Breast epithelium (tissue), 4 donors: ENCODE measurements around the gene DAPK1. TPM values are rescaled to one million over a fixed set of nuclear protein-coding genes. Genes with fewer than 3 reads are reported as not detected.
"Not testable (repeated sequence)": the region's sequence is repeated elsewhere in the genome, so short reads cannot be mapped to it uniquely, and the experiment has no call there.

Experiments
- DNase-seq, 2 donors: peaks; one replicate each; pipeline ENCODE4 v3.0.0-alpha.2; 2019; ENCODE audit warnings: low spot score in 2 of 2
- H3K27ac ChIP-seq, 2 donors: fragments of 200-600 bp; sonication (generic) in 1 of 2; one replicate each; pipeline ENCODE4 v1.5.1; 2016 to 2019; ENCODE audit warnings: mild to moderate bottlenecking in 1 of 2
- H3K27me3 ChIP-seq, 2 donors: fragments of 200-600 bp; sonication (generic) in 1 of 2; one replicate each; pipeline versions ENCODE4 v1.5.1 to v1.6.0; 2017 to 2019; ENCODE audit warnings: control low read depth in 1 of 2, mild to moderate bottlenecking in 1 of 2
- H3K36me3 ChIP-seq: fragments of 200-600 bp; one replicate; pipeline ENCODE4 v1.5.1; 2019
- H3K4me1 ChIP-seq, 2 donors: fragments of 200-600 bp; sonication (generic); one replicate each; pipeline ENCODE4 v1.5.1; 2016 to 2019; ENCODE audit warnings: control low read depth in 1 of 2
- H3K4me3 ChIP-seq, 3 donors: fragments of 200-600 bp; sonication (generic); 1 replicate in 2 of 3; 2 replicates in 1 of 3; pipeline ENCODE4 v1.5.1; 2016 to 2019; ENCODE audit warnings: mild to moderate bottlenecking in 3 of 3, moderate library complexity in 2 of 3
- H3K9me3 ChIP-seq, 2 donors: fragments of 200-600 bp; sonication (generic) in 1 of 2; one replicate each; pipeline ENCODE4 v1.5.1; 2016 to 2019; ENCODE audit warnings: control low read depth in 1 of 2
- POLR2A ChIP-seq: fragments of 450-650 bp; IDR thresholded peaks from one replicate; pipeline ENCODE4 v1.6.1; 2016; ENCODE audit warnings: antibody characterized with exemption, mild to moderate bottlenecking, moderate library complexity
- POLR2AphosphoS5 ChIP-seq, 3 donors: sonication (generic); formaldehyde crosslinking; IDR thresholded peaks; one replicate each; pipeline ENCODE4 v1.6.1; 2017; ENCODE audit warnings: antibody characterized with exemption in 3 of 3
- intact Hi-C: fragments of 100-400 bp; cut with DNase I; formaldehyde crosslinking; loops from one replicate; pipeline ENCODE4 v1.15.1; 2023; ENCODE audit warnings: low total_unique reads
- total RNA-seq, 3 donors: library from RNA; depleted of rRNA; stranded (reverse); fragments of >200 nt; gene quantifications; one replicate each; pipeline ENCODE4 v1.1.0, GENCODE V29; 2016
- TF ChIP-seq, protein P1 (sequence below), 3 donors: fragments of 450-650 bp; IDR thresholded peaks; one replicate each; pipeline ENCODE4 v1.5.1; 2016 to 2017; ENCODE audit warnings: antibody characterized with exemption in 3 of 3, mild to moderate bottlenecking in 3 of 3, moderate library complexity in 3 of 3

Gene DAPK1
- total RNA-seq, 3 donors from 2014 or later: 14.7 to 42.6 (median 34.5) TPM

DNA sequence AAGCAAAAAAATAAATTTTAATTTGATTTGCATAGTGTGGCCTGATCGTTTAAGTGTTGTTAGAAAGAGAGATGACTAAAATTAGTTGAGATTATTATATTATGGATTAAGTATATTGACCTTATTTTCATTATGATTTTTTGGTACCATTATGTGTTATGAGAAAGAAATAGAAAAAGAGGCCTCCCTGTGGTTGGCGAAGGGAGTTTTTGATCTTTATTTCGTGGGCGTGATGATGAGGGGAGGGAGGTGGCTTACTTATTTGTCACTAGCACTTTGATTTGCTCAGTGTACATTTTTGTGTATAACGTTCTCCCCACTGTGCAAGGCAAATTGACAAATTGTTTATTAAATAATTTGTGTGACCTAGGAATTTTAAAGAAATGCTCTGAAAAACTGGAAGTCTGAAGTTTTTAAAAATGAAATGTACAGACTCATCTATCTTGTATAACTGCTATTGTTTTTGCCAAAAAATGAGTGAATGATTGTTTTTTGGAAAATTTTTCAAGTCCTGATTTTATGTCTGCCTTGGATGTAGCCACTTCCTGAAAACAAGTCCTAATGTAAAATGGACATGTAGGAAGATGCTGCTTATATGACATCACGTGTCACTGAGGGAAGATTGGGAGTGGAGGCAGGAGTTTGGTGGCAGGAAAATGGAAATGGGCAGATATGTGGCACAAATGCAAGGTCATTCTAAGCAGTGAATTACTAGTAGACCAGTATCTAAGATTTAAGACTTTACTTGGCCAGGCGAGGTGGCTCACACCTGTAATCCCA is 3.0 kb downstream of the DAPK1 start:
- TF ChIP-seq POLR2AphosphoS5 (IDR thresholded peaks at IDR 0.05) (no peak), POLR2A (no peak)
- TF ChIP-seq, protein P1, sequence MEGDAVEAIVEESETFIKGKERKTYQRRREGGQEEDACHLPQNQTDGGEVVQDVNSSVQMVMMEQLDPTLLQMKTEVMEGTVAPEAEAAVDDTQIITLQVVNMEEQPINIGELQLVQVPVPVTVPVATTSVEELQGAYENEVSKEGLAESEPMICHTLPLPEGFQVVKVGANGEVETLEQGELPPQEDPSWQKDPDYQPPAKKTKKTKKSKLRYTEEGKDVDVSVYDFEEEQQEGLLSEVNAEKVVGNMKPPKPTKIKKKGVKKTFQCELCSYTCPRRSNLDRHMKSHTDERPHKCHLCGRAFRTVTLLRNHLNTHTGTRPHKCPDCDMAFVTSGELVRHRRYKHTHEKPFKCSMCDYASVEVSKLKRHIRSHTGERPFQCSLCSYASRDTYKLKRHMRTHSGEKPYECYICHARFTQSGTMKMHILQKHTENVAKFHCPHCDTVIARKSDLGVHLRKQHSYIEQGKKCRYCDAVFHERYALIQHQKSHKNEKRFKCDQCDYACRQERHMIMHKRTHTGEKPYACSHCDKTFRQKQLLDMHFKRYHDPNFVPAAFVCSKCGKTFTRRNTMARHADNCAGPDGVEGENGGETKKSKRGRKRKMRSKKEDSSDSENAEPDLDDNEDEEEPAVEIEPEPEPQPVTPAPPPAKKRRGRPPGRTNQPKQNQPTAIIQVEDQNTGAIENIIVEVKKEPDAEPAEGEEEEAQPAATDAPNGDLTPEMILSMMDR (IDR thresholded peaks at IDR 0.05): no peak
- H3K27ac ChIP-seq: no peak overlapping the region
- H3K36me3 ChIP-seq: no peaks in the 10 kb centered on the region
- intact Hi-C loops: no loop called here
- peaks cover 7 to 8% of the 10 kb centered on the region in 2 donors for H3K4me1 ChIP-seq
- no peak overlapping the region for H3K4me3 ChIP-seq
- H3K27me3 ChIP-seq: peaks cover 0 to 27% of the 10 kb centered on the region in 2 donors
- DNase-seq: no peak
- no peaks in the 10 kb centered on the region for H3K9me3 ChIP-seq

DNA sequence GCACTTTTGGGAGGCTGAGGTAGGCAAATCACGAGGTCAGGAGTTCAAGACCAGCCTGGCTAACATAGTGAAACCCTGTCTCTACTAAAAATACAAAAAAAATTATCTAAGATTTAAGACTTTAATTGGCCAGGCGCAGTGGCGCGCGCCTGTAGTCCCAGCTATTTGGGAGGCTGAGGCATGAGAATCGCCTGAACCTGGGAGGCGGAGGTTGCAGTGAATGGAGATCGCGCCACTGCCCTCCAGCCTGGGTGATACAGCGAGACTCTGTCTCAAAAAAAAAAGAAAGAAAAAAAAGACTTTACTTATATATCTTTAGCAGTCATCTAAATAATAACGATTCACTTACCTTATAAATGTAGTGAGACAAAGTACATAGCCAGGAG is 3.6 kb downstream of the DAPK1 start:
- H3K36me3 ChIP-seq, H3K4me3 ChIP-seq, DNase-seq, intact Hi-C loops, H3K27ac ChIP-seq, H3K4me1 ChIP-seq, H3K9me3 ChIP-seq: not testable (repeated sequence)
- H3K27me3 ChIP-seq: peaks cover 0 to 27% of the 10 kb centered on the region in 2 donors

DNA sequence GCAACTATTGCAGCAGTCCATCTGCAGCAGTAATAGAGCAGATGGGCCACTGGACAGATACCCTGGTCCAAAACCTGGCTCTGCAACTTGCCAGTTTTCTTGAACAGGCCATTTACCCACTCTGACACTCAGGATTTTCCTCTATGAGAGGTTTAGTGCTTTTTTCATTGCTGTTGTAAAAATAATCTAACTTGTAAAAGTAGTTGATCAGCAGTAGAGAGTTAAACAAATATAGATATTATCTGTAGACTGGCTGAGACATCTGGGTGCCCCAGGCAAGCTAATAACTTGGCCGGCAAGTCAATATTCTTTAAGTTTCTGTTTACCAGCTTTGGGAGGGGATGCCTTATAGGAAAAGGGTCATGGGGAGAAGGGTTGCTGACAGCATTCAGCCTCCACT is 4.1 kb downstream of the DAPK1 start:
- TF ChIP-seq, protein P1 (IDR thresholded peaks at IDR 0.05): no peak
- TF ChIP-seq POLR2A (no peak), POLR2AphosphoS5 (IDR thresholded peaks at IDR 0.05) (no peak)
- Histone ChIP-seq H3K36me3 (no peaks in the 10 kb centered on the region), H3K27me3 (peaks cover 0 to 24% of the 10 kb centered on the region in 2 donors), H3K9me3 (no peaks in the 10 kb centered on the region), H3K4me3 (no peak overlapping the region), H3K27ac (no peak overlapping the region), H3K4me1 (peaks cover 7 to 8% of the 10 kb centered on the region in 2 donors)
- intact Hi-C loops: no loop called here
- no peak for DNase-seq

DNA sequence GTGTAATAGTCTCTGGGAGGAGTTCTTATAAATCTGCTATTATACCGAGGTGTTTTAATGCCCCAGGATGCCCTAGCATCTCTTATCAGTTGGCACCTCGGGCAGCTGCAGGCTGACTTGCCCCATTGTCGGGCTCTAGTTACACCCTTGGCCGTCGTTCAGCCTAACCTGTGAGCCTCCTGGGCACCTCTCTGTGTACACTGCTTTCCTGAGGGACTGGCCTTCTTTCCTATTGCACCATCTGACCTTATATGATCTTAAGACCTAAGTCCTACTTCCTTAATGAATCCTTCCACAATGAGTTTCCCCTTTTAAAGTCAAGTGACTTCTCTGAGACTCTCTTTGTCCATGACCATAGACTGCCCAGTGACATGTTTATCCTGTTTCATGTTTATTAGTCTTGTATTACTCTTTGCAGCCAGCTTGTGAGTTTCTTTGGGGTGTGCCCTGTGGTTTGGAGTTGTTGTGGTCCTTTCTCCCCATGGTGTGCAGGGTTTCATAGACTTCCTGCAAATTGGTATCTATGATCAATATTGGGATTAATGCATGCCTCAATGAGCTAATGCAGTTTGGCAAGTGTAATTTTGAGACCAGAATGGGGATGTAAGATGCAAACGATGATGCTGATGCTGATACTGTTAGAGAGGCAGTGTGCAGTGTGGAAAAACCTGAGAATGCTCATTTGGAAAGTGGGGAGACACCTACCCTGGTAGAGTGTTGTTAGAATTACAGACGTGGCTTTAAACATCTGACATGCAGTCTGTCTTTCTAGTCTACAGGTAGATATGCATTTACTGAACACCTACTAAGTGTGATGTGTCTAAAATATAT is 4.9 kb downstream of the DAPK1 start:
- TF ChIP-seq POLR2AphosphoS5 (IDR thresholded peaks at IDR 0.05) (no peak), POLR2A (no peak)
- TF ChIP-seq, protein P1 (IDR thresholded peaks at IDR 0.05): no peak
- Histone ChIP-seq H3K27me3 (peaks cover 0 to 16% of the 10 kb centered on the region in 2 donors), H3K4me3 (no peak overlapping the region), H3K9me3 (no peaks in the 10 kb centered on the region), H3K4me1 (peaks cover 2 to 4% of the 10 kb centered on the region in 2 donors), H3K27ac (no peak overlapping the region), H3K36me3 (no peaks in the 10 kb centered on the region)
- intact Hi-C loops: no loop called here
- DNase-seq: no peak

DNA sequence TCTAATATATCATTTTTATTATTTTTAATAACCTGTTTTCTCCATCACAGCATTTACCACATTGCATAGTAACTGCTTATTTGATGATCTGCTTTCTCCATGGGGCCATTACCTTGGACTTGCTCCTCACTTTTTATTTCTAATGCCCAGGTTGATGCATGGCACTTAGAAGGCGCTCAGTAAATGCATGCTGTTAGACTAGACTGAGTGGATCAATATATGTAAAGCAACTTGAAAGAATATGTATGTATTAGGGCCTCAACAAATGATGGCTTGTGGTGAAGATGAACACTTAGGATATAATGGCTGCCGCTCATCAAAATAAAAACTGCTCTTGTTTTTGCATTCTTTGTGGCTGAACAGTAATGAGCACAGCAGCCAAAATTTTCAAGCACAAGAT is 5.8 kb downstream of the DAPK1 start:
- H3K27me3 ChIP-seq: peaks cover 0 to 8% of the 10 kb centered on the region in 2 donors
- H3K4me3 ChIP-seq: no peak overlapping the region
- TF ChIP-seq POLR2A (no peak), POLR2AphosphoS5 (IDR thresholded peaks at IDR 0.05) (no peak)
- TF ChIP-seq, protein P1 (IDR thresholded peaks at IDR 0.05): no peak
- intact Hi-C loops: no loop called here
- H3K36me3 ChIP-seq: no peaks in the 10 kb centered on the region
- DNase-seq: no peak
- no peaks in the 10 kb centered on the region for H3K9me3 ChIP-seq
- H3K27ac ChIP-seq: no peak overlapping the region
- H3K4me1 ChIP-seq: no peaks in the 10 kb centered on the region
